Activated naive CD8-positive, alpha-beta T cell treated with anti-CD3 and anti-CD28 coated beads, Interleukin-2, amount 10 ng/mL, durations not matched to agents 7 days and 5 days (primary cell): Measurements from ENCODE around the gene C2orf69. TPM values are rescaled to one million over a fixed set of nuclear protein-coding genes. Genes with fewer than 3 reads are reported as not detected.
"Not testable (repeated sequence)": the region's sequence is repeated elsewhere in the genome, so short reads cannot be mapped to it uniquely, and the experiment has no call there.

ENCODE experiments used
- ATAC-seq: fragments of 150-1000 bp; cut with Tn5 transposase; one replicate; pipeline ENCODE4 v1.10.0; 2021; ENCODE audit warnings: low read depth, moderate library complexity
- POLR2A ChIA-PET: fragments of 350-600 bp; sonication (Branson Sonifier 250); formaldehyde crosslinking; loops from one replicate; lab custom pipeline; 2021; ENCODE audit warnings: antibody characterized with exemption; lab: Charles Lee
- DNase-seq: peaks from one replicate; pipeline ENCODE4 v3.0.0; 2021
- H3K27ac Mint-ChIP-seq: one replicate; pipeline ENCODE4 v1.8.0; 2022; ENCODE audit warnings: mild to moderate bottlenecking, mixed read lengths
- H3K27me3 Mint-ChIP-seq: one replicate; pipeline ENCODE4 v1.8.0; 2022; ENCODE audit warnings: mild to moderate bottlenecking, moderate library complexity, mixed read lengths
- H3K36me3 Mint-ChIP-seq: one replicate; pipeline ENCODE4 v1.8.0; 2021; ENCODE audit warnings: mild to moderate bottlenecking, mixed read lengths
- H3K4me1 Mint-ChIP-seq: one replicate; pipeline ENCODE4 v1.8.0; 2021; ENCODE audit warnings: mixed read lengths
- H3K4me3 Mint-ChIP-seq: one replicate; pipeline ENCODE4 v1.8.0; 2022; ENCODE audit warnings: mild to moderate bottlenecking, moderate library complexity, mixed read lengths
- H3K9me3 Mint-ChIP-seq: one replicate; pipeline ENCODE4 v1.8.0; 2021; ENCODE audit warnings: mixed read lengths
- total RNA-seq, 2 experiments: library from RNA; stranded (reverse); gene quantifications; one replicate each; pipeline ENCODE4 v1.2.3, GENCODE V29; 2021

Gene C2orf69
- total RNA-seq, 2 experiments from 2014 or later = 15.7 to 15.8 TPM

DNA sequence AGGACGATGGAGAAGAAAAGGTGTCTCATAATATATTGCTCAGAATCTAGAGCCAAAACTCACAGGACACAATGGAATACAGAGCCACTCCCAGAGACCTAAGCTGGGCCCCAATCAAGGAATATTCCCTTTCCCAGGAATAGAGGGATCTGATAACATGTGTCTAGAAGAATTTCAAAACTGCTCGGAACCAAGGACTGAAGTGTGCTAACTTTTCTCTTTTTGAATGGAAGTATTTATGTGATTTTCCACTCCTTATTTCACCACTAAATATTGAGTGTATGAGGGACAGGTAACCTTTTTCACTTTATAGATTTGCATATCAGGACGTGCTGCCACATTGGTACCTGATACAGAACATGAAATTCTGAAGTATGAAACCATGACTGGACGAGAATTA, 9.2 kb upstream of the C2orf69 start:
- POLR2A ChIA-PET = no interaction called here
- Mint-ChIP-seq H3K36me3 (no peaks in the 10 kb centered on the region), H3K27me3 (peaks cover 45% of the 10 kb centered on the region), H3K4me3 (no peak overlapping the region), H3K4me1 (no peaks in the 10 kb centered on the region), H3K9me3 (no peaks in the 10 kb centered on the region), H3K27ac (no peak overlapping the region)
- DNase-seq = no peak
- ATAC-seq = no peak

GRCh38 chr2:199902486-199903110, 8.5 kb upstream of the C2orf69 start:
- no peak overlapping the region for H3K27ac Mint-ChIP-seq
- no peaks in the 10 kb centered on the region for H3K9me3 Mint-ChIP-seq
- ATAC-seq (no peak), DNase-seq (no peak)
- no peaks in the 10 kb centered on the region for H3K4me1 Mint-ChIP-seq
- no peak overlapping the region for H3K4me3 Mint-ChIP-seq
- H3K36me3 Mint-ChIP-seq = no peaks in the 10 kb centered on the region
- H3K27me3 Mint-ChIP-seq = peaks cover 49% of the 10 kb centered on the region
- POLR2A ChIA-PET = no interaction called here

GRCh38 chr2:199903111-199903510, 8.0 kb upstream of the C2orf69 start:
- Mint-ChIP-seq H3K4me1 (no peaks in the 10 kb centered on the region), H3K36me3 (no peaks in the 10 kb centered on the region), H3K27me3 (peaks cover 47% of the 10 kb centered on the region), H3K27ac (no peak overlapping the region), H3K4me3 (no peak overlapping the region), H3K9me3 (no peaks in the 10 kb centered on the region)
- ATAC-seq (no peak), DNase-seq (no peak)
- POLR2A ChIA-PET = no interaction called here

GRCh38 chr2:199907008-199907714, 3.9 kb upstream of the C2orf69 start:
- Mint-ChIP-seq H3K9me3 (no peaks in the 10 kb centered on the region), H3K4me3 (no peak overlapping the region), H3K36me3 (no peaks in the 10 kb centered on the region), H3K27me3 (peaks cover 35% of the 10 kb centered on the region), H3K27ac (no peak overlapping the region), H3K4me1 (peaks cover 8% of the 10 kb centered on the region)
- ATAC-seq (no peak), DNase-seq (no peak)
- POLR2A ChIA-PET = no interaction called here

DNA sequence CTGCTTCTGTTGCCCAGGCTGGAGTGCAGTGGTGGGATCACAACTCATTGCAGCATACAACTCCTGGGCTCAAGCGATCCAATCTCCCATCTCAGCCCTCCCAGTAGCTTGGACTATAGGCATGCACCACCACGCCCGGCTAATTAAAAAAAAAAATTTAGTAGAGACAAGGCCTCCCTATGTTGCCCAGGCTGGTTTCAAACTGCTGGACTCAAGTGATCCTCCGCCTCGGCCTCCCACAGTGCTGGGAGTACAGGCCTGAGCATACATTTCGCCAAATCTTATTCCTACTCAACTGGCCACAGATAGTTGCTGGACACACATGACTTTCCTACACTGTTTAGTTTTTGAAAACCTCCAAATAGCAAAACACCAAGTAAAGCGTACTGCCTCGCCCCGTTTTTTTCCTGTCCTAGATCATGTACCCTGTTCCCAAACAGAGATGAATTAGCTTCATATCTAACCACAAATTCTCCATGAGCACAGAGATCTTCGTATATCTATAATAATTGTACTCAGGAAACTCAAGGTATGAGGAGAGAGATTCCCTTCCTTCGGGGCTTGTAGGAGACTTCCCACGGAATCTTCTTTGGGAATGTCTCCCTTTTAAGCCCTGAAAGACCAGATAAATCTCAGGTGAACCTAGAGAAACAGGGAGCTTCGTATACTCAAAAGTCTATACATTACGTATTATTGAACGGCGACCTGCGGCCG, 598 bp upstream of the C2orf69 start:
- peaks cover 25% of the 10 kb centered on the region for H3K4me1 Mint-ChIP-seq
- H3K27ac Mint-ChIP-seq = peak overlapping the region; percentile 94
- H3K9me3 Mint-ChIP-seq = no peaks in the 10 kb centered on the region
- peak overlapping the region; percentile 94 for H3K4me3 Mint-ChIP-seq
- DNase-seq (no peak), ATAC-seq (no peak)
- peaks cover 22% of the 10 kb centered on the region for H3K27me3 Mint-ChIP-seq
- POLR2A ChIA-PET = interaction anchor here (1.5 kb wide), 1 partner anchor 557 kb away, joined by 4 read pairs; no protein-coding TSS in a partner anchor
- peaks cover 7% of the 10 kb centered on the region for H3K36me3 Mint-ChIP-seq

GRCh38 chr2:199911877-199912161, 726 bp downstream of the C2orf69 start:
- Mint-ChIP-seq H3K4me1 (peaks cover 29% of the 10 kb centered on the region), H3K9me3 (peaks cover 1% of the 10 kb centered on the region), H3K27ac (peak overlapping the region; percentile 94), H3K27me3 (peaks cover 12% of the 10 kb centered on the region), H3K36me3 (peaks cover 20% of the 10 kb centered on the region), H3K4me3 (peak overlapping the region; percentile 94)
- ATAC-seq = no peak
- POLR2A ChIA-PET = interaction anchor here (1.5 kb wide), 1 partner anchor 556 kb away, joined by 4 read pairs; no protein-coding TSS in a partner anchor
- no peak for DNase-seq

DNA sequence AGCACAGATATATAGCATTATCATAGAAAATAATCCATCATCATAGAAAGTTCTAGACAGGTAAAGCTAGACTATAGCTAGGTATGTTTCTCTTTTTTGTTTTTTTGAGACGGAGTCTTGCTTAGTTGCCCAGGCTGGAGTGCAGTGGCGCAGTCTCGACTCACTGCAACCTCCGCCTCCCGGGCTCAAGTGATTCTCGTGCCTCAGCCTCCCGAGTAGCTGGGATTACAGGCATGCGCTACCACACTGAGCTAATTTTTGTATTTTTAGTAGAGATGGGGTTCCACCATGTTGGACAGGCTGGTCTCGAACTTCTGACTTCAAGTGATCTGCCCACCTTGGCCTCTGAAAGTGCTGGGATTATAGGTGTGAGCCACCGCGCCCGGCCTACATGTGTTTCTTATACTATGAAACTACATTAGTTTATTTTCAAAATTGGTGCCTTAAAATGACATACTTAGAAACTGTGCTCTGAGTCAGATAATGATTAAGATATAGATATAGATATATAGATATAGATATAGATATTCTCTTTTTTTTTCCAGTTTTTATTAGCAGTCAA, 1.5 kb downstream of the C2orf69 start:
- Mint-ChIP-seq H3K36me3 (peaks cover 28% of the 10 kb centered on the region), H3K4me1 (peaks cover 32% of the 10 kb centered on the region), H3K4me3 (peak overlapping the region; percentile 94)
- not testable (repeated sequence) for H3K9me3 Mint-ChIP-seq, ATAC-seq, H3K27me3 Mint-ChIP-seq, H3K27ac Mint-ChIP-seq, DNase-seq
- POLR2A ChIA-PET = interaction anchor here (0.9 kb wide), 1 partner anchor 42 kb away, joined by 3 read pairs; the partner anchor contains the start of genes MAIP1 and TYW5

GRCh38 chr2:199914372-199914958, 3.4 kb downstream of the C2orf69 start:
- H3K9me3 Mint-ChIP-seq = peaks cover 8% of the 10 kb centered on the region
- ATAC-seq = no peak
- POLR2A ChIA-PET = no interaction called here
- H3K4me1 Mint-ChIP-seq = peaks cover 33% of the 10 kb centered on the region
- no peak for DNase-seq
- H3K27ac Mint-ChIP-seq = peak overlapping the region; percentile 29
- peak overlapping the region; percentile 10 for H3K4me3 Mint-ChIP-seq
- H3K36me3 Mint-ChIP-seq = peaks cover 42% of the 10 kb centered on the region
- H3K27me3 Mint-ChIP-seq = peaks cover 2% of the 10 kb centered on the region

DNA sequence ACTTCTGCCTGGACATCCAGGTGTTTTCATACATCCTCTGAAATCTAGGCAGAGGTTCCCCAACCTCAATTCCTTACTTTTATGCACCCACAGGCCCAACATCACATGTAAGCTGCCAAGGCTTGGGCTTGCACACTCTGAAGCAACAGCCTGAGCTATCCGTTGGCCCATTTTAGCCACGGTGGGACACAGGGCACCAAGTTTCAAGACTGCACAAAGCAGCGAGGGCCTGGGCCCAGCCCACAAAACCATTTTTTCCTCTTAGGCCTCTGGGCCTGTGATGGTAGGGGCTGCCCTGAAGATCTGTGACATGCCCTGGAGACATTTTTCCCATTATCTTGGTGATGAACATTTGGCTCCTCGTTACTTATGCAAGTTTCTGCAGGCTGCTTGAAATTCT, 5.9 kb downstream of the C2orf69 start:
- ATAC-seq (no peak), DNase-seq (no peak)
- Mint-ChIP-seq H3K4me3 (no peak overlapping the region), H3K4me1 (peaks cover 25% of the 10 kb centered on the region), H3K27ac (no peak overlapping the region), H3K36me3 (peaks cover 53% of the 10 kb centered on the region), H3K9me3 (peaks cover 8% of the 10 kb centered on the region), H3K27me3 (no peaks in the 10 kb centered on the region)
- POLR2A ChIA-PET = no interaction called here

- Mint-ChIP-seq H3K27me3 (no peaks in the 10 kb centered on the region), H3K9me3 (peaks cover 2% of the 10 kb centered on the region), H3K4me1 (peaks cover 6% of the 10 kb centered on the region), H3K4me3 (no peak overlapping the region), H3K36me3 (peaks cover 35% of the 10 kb centered on the region), H3K27ac (no peak overlapping the region)
- DNase-seq (no peak), ATAC-seq (no peak)
- POLR2A ChIA-PET = no interaction called here
These were observed 11.8 kb downstream of the C2orf69 start for GRCh38 chr2:199922856-199923255.

- Mint-ChIP-seq H3K36me3 (peaks cover 27% of the 10 kb centered on the region), H3K9me3 (no peaks in the 10 kb centered on the region), H3K4me1 (peaks cover 6% of the 10 kb centered on the region), H3K4me3 (no peak overlapping the region), H3K27me3 (no peaks in the 10 kb centered on the region), H3K27ac (no peak overlapping the region)
- ATAC-seq = no peak
- no peak for DNase-seq
- POLR2A ChIA-PET = no interaction called here
These were observed 12.8 kb downstream of the C2orf69 start for GRCh38 chr2:199923924-199924323.

DNA sequence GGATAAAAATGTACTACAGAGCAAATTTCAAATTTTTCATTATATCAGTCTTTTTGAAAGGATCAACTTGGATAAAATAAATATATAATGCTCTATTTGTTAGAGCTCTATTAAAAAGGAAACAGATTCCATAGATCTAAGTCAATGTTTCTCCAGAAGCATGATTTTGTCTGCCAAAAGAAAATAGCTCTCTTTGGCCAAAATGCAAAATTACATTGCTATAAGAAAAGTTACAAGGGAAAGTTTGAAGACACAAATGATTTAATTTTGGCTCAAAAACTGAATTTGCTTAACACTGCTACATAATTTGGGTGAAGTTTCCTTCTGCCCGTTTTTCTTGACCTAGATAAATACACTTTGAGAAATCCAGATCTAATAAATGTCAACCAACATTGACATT, 15.7 kb downstream of the C2orf69 start:
- Mint-ChIP-seq H3K27ac (no peak overlapping the region), H3K36me3 (peaks cover 14% of the 10 kb centered on the region), H3K4me3 (no peak overlapping the region), H3K4me1 (peaks cover 5% of the 10 kb centered on the region), H3K27me3 (no peaks in the 10 kb centered on the region), H3K9me3 (no peaks in the 10 kb centered on the region)
- ATAC-seq (no peak), DNase-seq (no peak)
- POLR2A ChIA-PET = interaction anchor here (0.7 kb wide), 1 partner anchor 48 kb away, joined by 5 read pairs; no protein-coding TSS in a partner anchor

GRCh38 chr2:199928226-199928625, 17.1 kb downstream of the C2orf69 start:
- peaks cover 5% of the 10 kb centered on the region for H3K4me1 Mint-ChIP-seq
- peaks cover 13% of the 10 kb centered on the region for H3K36me3 Mint-ChIP-seq
- no peak overlapping the region for H3K4me3 Mint-ChIP-seq
- DNase-seq (no peak), ATAC-seq (no peak)
- POLR2A ChIA-PET = no interaction called here
- no peak overlapping the region for H3K27ac Mint-ChIP-seq
- no peaks in the 10 kb centered on the region for H3K9me3 Mint-ChIP-seq
- no peaks in the 10 kb centered on the region for H3K27me3 Mint-ChIP-seq
